ENCODE data around the gene IKBKE.
A peak's percentile ranks its signal among the peaks of the same experiment; 100 is the strongest.

Gene IKBKE

DNA sequence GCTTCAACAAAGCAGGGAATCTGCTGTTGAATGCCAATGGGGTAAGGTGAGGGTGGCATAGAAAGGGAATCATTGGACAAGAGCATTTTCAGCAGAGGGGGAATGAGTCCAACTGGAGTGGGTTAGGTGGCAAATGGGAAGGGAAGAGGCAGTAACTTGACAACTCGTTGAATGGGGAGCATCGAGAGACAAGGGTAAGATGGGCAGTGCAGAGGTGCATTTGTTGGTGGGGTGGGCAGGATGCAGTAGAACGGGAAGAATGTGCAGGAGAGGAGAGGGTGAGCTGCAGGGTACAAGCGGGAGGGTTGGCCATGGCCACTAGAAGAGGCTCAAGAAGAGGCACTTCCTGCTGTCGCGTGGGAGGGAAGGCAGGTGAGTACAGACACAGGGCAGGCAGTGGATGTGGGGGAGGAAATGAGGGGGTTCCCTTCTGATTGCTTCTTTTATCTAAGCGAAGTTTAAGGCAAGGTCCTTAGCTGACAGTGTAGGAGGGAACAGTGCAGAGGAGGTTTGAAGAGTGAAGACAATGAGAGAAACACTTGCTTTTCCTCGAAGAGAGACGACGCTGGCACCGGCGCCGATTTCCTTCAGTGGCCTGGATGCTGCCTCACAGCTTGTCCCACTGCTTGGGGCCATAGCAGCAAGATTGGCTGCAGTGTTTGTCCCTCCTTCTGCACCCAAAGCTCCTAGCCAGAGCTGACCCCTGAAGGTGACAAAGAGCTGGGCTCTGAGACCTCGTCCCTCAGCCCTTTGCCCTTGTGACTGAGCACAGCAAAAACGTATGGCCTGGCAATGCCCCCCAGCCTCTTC, 3.2 kb upstream of the IKBKE start:
- DNase-seq (ENCODE audit: low spot score): no peak
- peaks cover 11% of the 10 kb centered on the region for H3K4me1 ChIP-seq (ENCODE audit: insufficient read depth, poor library complexity, severe bottlenecking)

DNA sequence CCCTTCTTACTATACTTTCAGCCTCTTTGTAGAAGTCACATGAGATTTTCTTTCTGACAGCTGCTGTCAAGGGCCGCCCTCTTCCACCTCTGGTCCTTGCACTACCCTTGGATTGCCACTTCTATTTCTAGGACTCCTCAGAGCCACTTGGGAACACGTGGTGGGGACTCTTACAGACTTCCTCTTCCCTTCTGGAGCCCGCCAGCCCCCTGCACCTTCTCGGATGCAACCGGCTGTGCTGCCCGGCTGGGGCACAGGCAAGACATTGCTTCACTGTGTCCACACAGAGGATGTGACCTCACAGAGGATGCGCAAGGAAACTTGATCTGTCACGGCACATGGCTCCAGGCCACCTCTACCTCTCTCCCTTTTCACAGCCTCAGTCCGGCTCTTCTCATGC, 2.4 kb upstream of the IKBKE start:
- TF ChIP-seq, protein P1, sequence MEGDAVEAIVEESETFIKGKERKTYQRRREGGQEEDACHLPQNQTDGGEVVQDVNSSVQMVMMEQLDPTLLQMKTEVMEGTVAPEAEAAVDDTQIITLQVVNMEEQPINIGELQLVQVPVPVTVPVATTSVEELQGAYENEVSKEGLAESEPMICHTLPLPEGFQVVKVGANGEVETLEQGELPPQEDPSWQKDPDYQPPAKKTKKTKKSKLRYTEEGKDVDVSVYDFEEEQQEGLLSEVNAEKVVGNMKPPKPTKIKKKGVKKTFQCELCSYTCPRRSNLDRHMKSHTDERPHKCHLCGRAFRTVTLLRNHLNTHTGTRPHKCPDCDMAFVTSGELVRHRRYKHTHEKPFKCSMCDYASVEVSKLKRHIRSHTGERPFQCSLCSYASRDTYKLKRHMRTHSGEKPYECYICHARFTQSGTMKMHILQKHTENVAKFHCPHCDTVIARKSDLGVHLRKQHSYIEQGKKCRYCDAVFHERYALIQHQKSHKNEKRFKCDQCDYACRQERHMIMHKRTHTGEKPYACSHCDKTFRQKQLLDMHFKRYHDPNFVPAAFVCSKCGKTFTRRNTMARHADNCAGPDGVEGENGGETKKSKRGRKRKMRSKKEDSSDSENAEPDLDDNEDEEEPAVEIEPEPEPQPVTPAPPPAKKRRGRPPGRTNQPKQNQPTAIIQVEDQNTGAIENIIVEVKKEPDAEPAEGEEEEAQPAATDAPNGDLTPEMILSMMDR (IDR thresholded peaks at IDR 0.05; ENCODE audit: poor library complexity, severe bottlenecking): no peak
- DNase-seq (ENCODE audit: low spot score) (no peak), ATAC-seq (ENCODE audit: low read depth) (no peak)
- peaks cover 16% of the 10 kb centered on the region for H3K4me1 ChIP-seq (ENCODE audit: insufficient read depth, poor library complexity, severe bottlenecking)
- no peaks in the 10 kb centered on the region for H3K36me3 ChIP-seq (ENCODE audit: low read depth)
- H3K27ac ChIP-seq (ENCODE audit: poor library complexity, severe bottlenecking): no peak overlapping the region
- H3K27me3 ChIP-seq (ENCODE audit: insufficient read depth, poor library complexity, severe bottlenecking): no peaks in the 10 kb centered on the region
- H3K9me3 ChIP-seq (ENCODE audit: severe bottlenecking): no peaks in the 10 kb centered on the region
- no peak overlapping the region for H3K4me3 ChIP-seq (ENCODE audit: severe bottlenecking)

More for the DNA sequence above, 3.2 kb upstream of the IKBKE start:
- no peaks in the 10 kb centered on the region; the same call in 1 of the 2 replicates for H3K36me3 ChIP-seq (ENCODE audit: low read depth)
- no peak for ATAC-seq (ENCODE audit: low read depth)
- H3K4me3 ChIP-seq (ENCODE audit: severe bottlenecking): no peak overlapping the region
- TF ChIP-seq, protein P1 (IDR thresholded peaks at IDR 0.05; ENCODE audit: poor library complexity, severe bottlenecking): no peak
- no peak overlapping the region for H3K27ac ChIP-seq (ENCODE audit: poor library complexity, severe bottlenecking)
- H3K27me3 ChIP-seq (ENCODE audit: insufficient read depth, poor library complexity, severe bottlenecking): no peaks in the 10 kb centered on the region
- no peaks in the 10 kb centered on the region for H3K9me3 ChIP-seq (ENCODE audit: severe bottlenecking)

DNA sequence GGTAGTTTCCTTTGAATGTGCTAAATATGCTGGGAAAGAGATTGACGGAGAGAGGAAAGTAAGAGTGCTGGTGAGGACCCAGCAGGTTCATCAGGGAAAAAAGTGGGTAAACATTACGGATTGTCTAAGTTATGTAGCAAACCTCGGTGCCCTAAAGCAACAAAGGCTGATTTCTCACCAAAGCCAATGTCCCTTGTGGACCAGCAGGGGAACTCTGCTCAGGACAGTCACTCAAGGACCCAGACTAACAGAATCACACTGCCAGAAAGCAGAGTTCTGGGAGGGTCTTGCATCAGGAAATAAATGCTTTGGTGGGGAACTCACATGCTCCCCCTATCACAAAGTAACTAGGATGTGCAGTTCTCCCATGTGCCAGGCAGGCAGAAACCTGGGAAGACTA, 1.7 kb upstream of the IKBKE start:
- Histone ChIP-seq H3K4me3 (ENCODE audit: severe bottlenecking) (no peak overlapping the region), H3K27ac (ENCODE audit: poor library complexity, severe bottlenecking) (no peak overlapping the region), H3K4me1 (ENCODE audit: insufficient read depth, poor library complexity, severe bottlenecking) (peaks cover 16% of the 10 kb centered on the region), H3K27me3 (ENCODE audit: insufficient read depth, poor library complexity, severe bottlenecking) (no peaks in the 10 kb centered on the region), H3K9me3 (ENCODE audit: severe bottlenecking) (no peaks in the 10 kb centered on the region), H3K36me3 (ENCODE audit: low read depth) (no peaks in the 10 kb centered on the region)
- DNase-seq (ENCODE audit: low spot score) (no peak), ATAC-seq (ENCODE audit: low read depth) (no peak)
- TF ChIP-seq, protein P1 (IDR thresholded peaks at IDR 0.05; ENCODE audit: poor library complexity, severe bottlenecking): no peak

DNA sequence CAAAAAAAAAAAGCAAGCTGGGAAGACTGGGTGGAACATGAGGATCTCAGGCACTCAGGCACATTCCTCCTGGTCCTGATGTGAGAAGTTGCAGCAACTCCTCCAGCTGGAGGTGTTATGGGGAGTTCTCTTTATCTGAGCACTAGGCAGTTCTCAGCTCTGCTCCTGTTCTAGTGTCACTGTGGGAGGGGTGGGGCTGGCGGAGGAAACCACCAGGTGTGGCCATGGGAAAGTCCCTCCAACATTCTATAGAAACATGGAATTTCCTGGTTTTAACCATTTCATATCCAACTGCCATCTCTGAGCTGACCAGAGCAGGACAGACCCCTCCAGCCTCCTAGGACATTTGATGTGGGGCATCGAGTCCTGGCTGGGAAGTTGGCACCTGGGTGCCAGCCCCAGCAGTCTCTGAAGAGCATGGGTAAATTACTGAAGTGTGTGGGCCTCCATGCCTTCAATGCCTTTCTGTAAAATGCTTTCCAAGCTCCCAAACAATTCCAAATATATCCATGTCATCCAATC, 804 bp upstream of the IKBKE start:
- no peak overlapping the region for H3K4me3 ChIP-seq (ENCODE audit: severe bottlenecking)
- no peak for DNase-seq (ENCODE audit: low spot score)
- ATAC-seq (ENCODE audit: low read depth): peak; percentile 38

More for the DNA sequence above, 804 bp upstream of the IKBKE start:
- Histone ChIP-seq H3K27me3 (ENCODE audit: insufficient read depth, poor library complexity, severe bottlenecking) (no peaks in the 10 kb centered on the region), H3K9me3 (ENCODE audit: severe bottlenecking) (no peaks in the 10 kb centered on the region), H3K27ac (ENCODE audit: poor library complexity, severe bottlenecking) (peak overlapping the region; percentile 54), H3K36me3 (ENCODE audit: low read depth) (no peaks in the 10 kb centered on the region), H3K4me1 (ENCODE audit: insufficient read depth, poor library complexity, severe bottlenecking) (peaks cover 16% of the 10 kb centered on the region)
- TF ChIP-seq, protein P1 (IDR thresholded peaks at IDR 0.05; ENCODE audit: poor library complexity, severe bottlenecking): no peak
